GM12875 (cell line): ENCODE measurements around the gene AURKAIP1.

Source experiments
- H3K4me3 ChIP-seq: one replicate; pipeline ENCODE4 v1.5.1; 2011; ENCODE audit warnings: low read depth, low read length, control low read depth
- CTCF ChIP-seq: IDR thresholded peaks from 2 replicates; pipeline ENCODE4 v1.5.1; 2011; ENCODE audit warnings: low read depth, mild to moderate bottlenecking, control low read depth, inconsistent platforms, low read length, moderate library complexity, borderline replicate concordance; ENCODE audit not compliant: insufficient read depth

Gene AURKAIP1

GRCh38 chr1:1361233-1361981 lies 13.6 kb downstream of the AURKAIP1 start:
- no peak for TF ChIP-seq CTCF
- H3K4me3 ChIP-seq: no peak overlapping the region

DNA sequence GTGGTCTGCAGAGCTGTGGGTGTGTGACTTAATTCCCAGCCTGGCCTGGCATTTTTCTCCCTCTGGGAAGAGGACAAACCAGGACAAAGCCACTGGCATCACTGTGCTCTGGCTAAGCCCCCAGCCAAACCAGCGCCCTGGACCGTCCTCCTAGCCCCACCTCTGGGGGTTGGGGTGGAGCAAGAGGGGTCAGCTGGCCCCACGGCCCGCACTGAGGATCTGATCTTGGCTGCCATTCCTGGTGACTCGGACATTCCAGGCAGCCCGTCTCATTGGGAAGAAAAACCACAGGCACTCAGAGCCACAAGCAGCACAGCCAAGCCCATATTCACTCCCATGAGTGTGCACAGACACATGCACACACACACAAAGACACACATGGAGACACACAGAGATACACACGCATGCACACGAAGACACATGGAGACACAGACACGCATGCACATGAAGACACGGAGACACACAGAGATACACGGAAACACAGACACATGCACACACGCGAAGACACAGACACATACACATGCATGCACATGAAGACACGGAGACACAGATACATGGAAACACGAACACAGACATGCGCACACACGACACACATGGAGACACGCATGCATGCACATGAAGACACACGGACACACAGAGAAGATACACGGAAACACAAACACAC lies 14.4 kb downstream of the AURKAIP1 start:
- no peak overlapping the region for H3K4me3 ChIP-seq

DNA sequence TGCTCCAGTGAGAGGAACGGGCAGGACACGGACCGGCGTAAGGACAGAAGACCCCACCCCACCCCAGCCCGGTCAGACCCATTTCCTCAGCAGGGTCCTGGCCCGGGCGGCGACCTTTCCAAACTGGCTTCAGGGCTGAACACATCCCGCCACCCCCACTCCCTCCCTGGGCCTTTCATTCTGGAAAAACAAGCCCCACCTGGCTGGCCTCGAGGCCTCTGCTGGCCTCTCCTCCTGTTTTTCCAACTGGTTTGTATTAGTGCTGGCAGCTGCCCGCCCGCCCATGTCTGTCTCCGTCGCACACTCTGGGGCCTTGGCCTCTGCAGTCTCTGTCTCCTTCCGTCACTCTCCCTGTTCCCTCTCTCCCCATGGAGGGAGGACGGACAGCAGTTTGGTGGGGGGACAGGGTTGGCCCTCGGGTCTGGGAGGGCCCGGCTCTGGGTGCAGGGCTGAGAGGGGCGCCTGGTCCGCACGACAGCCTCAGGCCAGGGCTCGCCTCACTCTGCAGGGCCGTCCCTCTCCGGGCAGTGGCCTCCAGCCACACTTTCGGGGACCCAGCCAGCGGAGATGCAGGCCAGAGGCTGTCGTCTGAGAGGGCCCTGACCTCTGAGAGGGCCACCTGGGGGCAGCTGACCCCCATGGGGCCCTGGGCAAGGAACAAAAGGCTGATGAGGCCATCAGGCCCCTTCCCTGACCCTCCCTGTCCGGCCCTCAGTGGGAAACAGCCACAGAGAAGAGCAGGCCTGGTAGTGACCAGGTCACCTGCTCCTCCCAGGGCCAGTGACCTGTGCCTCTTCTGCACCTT lies 15.1 kb downstream of the AURKAIP1 start:
- TF ChIP-seq CTCF: no peak
- H3K4me3 ChIP-seq: no peak overlapping the region

More for the DNA sequence above, 14.4 kb downstream of the AURKAIP1 start:
- no peak for TF ChIP-seq CTCF

GRCh38 chr1:1359308-1359663 lies 15.7 kb downstream of the AURKAIP1 start:
- no peak overlapping the region for H3K4me3 ChIP-seq
- TF ChIP-seq CTCF: no peak

GRCh38 chr1:1358433-1359271 lies 16.4 kb downstream of the AURKAIP1 start, which contains the start of gene MXRA8:
Gene MXRA8 (minus strand): TSS chr1:1358555. CDS start chr1:1358504, 51 bp downstream.
- TF ChIP-seq CTCF: no peak
- H3K4me3 ChIP-seq: no peak within 1 kb of the TSS

DNA sequence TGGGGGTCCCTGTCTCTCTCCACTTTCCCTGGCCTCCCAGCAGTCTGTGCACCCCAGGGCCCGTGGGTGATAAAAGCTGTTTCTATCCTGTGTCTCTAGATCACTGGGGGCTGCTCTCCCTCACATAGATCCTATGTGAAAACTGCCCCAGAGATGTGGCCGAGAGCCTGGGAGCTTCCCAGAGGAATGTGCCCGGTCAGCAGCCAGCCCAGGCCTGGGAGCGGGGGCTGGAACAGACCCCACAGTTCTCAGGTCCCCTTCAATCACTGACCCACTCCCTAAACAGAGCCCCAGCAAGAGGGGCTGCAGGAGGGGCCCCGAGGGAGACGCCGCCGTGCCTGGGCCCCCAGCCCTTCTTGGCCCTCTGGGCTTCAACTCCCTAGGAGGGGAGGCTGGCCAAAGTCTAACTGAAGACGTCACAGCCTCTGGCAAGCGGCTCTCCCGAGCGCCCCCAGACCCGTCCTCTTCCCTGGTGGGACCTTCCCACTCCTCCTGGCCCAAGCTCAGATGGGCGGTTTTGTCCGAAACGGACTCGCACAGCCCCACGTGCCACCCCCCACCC lies 17.1 kb downstream of the AURKAIP1 start:
- H3K4me3 ChIP-seq: no peak overlapping the region
- no peak for TF ChIP-seq CTCF
